Mucosa of stomach (tissue), 1 donor: Measurements from ENCODE around the gene MOGAT3.
A peak's percentile ranks its signal among the peaks of the same experiment; 100 is the strongest.

Experiments used
- H3K27me3 ChIP-seq: one replicate; pipeline ENCODE4 v1.7.0; 2013; ENCODE audit warnings: mild to moderate bottlenecking, low read length; ENCODE audit not compliant: control insufficient read depth, insufficient read depth
- H3K36me3 ChIP-seq: one replicate; pipeline ENCODE4 v1.7.0; 2013; ENCODE audit warnings: low read length; ENCODE audit not compliant: control insufficient read depth, insufficient read depth
- H3K4me1 ChIP-seq: one replicate; pipeline ENCODE4 v1.7.0; 2013; ENCODE audit warnings: mild to moderate bottlenecking, low read length; ENCODE audit not compliant: control insufficient read depth, insufficient read depth
- H3K4me3 ChIP-seq: one replicate; pipeline ENCODE4 v1.7.0; 2013; ENCODE audit warnings: low read length
- H3K9ac ChIP-seq: one replicate; pipeline ENCODE4 v1.7.0; 2013; ENCODE audit warnings: mild to moderate bottlenecking, low read length, moderate library complexity
- H3K9me3 ChIP-seq: one replicate; pipeline ENCODE4 v1.7.0; 2013; ENCODE audit warnings: mild to moderate bottlenecking, low read length, moderate library complexity; ENCODE audit not compliant: control insufficient read depth
- donor health status: Pancreatic carcinoma.

Gene MOGAT3

GRCh38 chr7:101239191-101239950, 38.5 kb upstream of the MOGAT3 start:
- no peak overlapping the region for H3K4me3 ChIP-seq
- H3K9ac ChIP-seq = no peak overlapping the region
- no peaks in the 10 kb centered on the region for H3K27me3 ChIP-seq
- H3K36me3 ChIP-seq = peaks cover 4% of the 10 kb centered on the region
- no peaks in the 10 kb centered on the region for H3K9me3 ChIP-seq
- peaks cover 42% of the 10 kb centered on the region for H3K4me1 ChIP-seq

- H3K4me3 ChIP-seq = no peak overlapping the region
- peaks cover 4% of the 10 kb centered on the region for H3K36me3 ChIP-seq
- H3K9ac ChIP-seq = no peak overlapping the region
- H3K4me1 ChIP-seq = peaks cover 42% of the 10 kb centered on the region
- no peaks in the 10 kb centered on the region for H3K27me3 ChIP-seq
- H3K9me3 ChIP-seq = no peaks in the 10 kb centered on the region
These were observed 37.7 kb upstream of the MOGAT3 start for GRCh38 chr7:101238226-101239182.

GRCh38 chr7:101237206-101238067, 36.6 kb upstream of the MOGAT3 start, which contains the start of gene CLDN15:
CLDN15 (minus strand) TSS chr7:101237802; CDS start chr7:101237581, 221 bp downstream.
- Histone ChIP-seq H3K27me3 (no peaks in the 10 kb centered on the region), H3K9ac (peak within 1 kb of the TSS; percentile 28), H3K36me3 (peaks cover 4% of the 10 kb centered on the region), H3K9me3 (no peaks in the 10 kb centered on the region), H3K4me3 (no peak within 1 kb of the TSS), H3K4me1 (peaks cover 48% of the 10 kb centered on the region)

- Histone ChIP-seq H3K9ac (no peak overlapping the region), H3K4me1 (peaks cover 52% of the 10 kb centered on the region), H3K4me3 (no peak overlapping the region), H3K27me3 (no peaks in the 10 kb centered on the region), H3K36me3 (peaks cover 4% of the 10 kb centered on the region), H3K9me3 (no peaks in the 10 kb centered on the region)
These were observed 35.5 kb upstream of the MOGAT3 start for GRCh38 chr7:101236292-101236835.

GRCh38 chr7:101235522-101235921, 34.7 kb upstream of the MOGAT3 start:
- no peak overlapping the region for H3K4me3 ChIP-seq
- H3K9me3 ChIP-seq = no peaks in the 10 kb centered on the region
- H3K36me3 ChIP-seq = peaks cover 4% of the 10 kb centered on the region
- H3K4me1 ChIP-seq = peaks cover 56% of the 10 kb centered on the region
- no peaks in the 10 kb centered on the region for H3K27me3 ChIP-seq
- H3K9ac ChIP-seq = no peak overlapping the region

- Histone ChIP-seq H3K4me3 (no peak overlapping the region), H3K9me3 (no peaks in the 10 kb centered on the region), H3K4me1 (peaks cover 53% of the 10 kb centered on the region), H3K36me3 (peaks cover 4% of the 10 kb centered on the region), H3K9ac (no peak overlapping the region), H3K27me3 (no peaks in the 10 kb centered on the region)
These were observed 34.2 kb upstream of the MOGAT3 start for GRCh38 chr7:101235050-101235449.

GRCh38 chr7:101234636-101235035, 33.8 kb upstream of the MOGAT3 start:
- Histone ChIP-seq H3K4me1 (peaks cover 50% of the 10 kb centered on the region), H3K9me3 (no peaks in the 10 kb centered on the region), H3K4me3 (no peak overlapping the region), H3K36me3 (peaks cover 4% of the 10 kb centered on the region), H3K9ac (no peak overlapping the region), H3K27me3 (no peaks in the 10 kb centered on the region)

- Histone ChIP-seq H3K9ac (no peak overlapping the region), H3K27me3 (no peaks in the 10 kb centered on the region), H3K36me3 (peaks cover 4% of the 10 kb centered on the region), H3K4me1 (peaks cover 50% of the 10 kb centered on the region), H3K4me3 (no peak overlapping the region), H3K9me3 (no peaks in the 10 kb centered on the region)
These were observed 33.2 kb upstream of the MOGAT3 start for GRCh38 chr7:101233907-101234547.

GRCh38 chr7:101232141-101232850, 31.5 kb upstream of the MOGAT3 start:
- Histone ChIP-seq H3K9ac (peak overlapping the region; percentile 68), H3K36me3 (peaks cover 3% of the 10 kb centered on the region), H3K4me1 (peaks cover 33% of the 10 kb centered on the region), H3K9me3 (no peaks in the 10 kb centered on the region), H3K4me3 (peak overlapping the region; percentile 41), H3K27me3 (no peaks in the 10 kb centered on the region)

GRCh38 chr7:101231644-101232043, 30.8 kb upstream of the MOGAT3 start:
- peak overlapping the region; percentile 41 for H3K4me3 ChIP-seq
- peak overlapping the region; percentile 68 for H3K9ac ChIP-seq
- H3K9me3 ChIP-seq = no peaks in the 10 kb centered on the region
- H3K27me3 ChIP-seq = no peaks in the 10 kb centered on the region
- H3K4me1 ChIP-seq = peaks cover 31% of the 10 kb centered on the region
- H3K36me3 ChIP-seq = no peaks in the 10 kb centered on the region
